Esophagus squamous epithelium (tissue), 5 donors: Measurements from ENCODE around the gene OR8B4. TPM values are rescaled to one million over a fixed set of nuclear protein-coding genes. Genes with fewer than 3 reads are reported as not detected.
"Not testable (repeated sequence)": the region's sequence is repeated elsewhere in the genome, so short reads cannot be mapped to it uniquely, and the experiment has no call there.

Experiments
- DNase-seq: peaks from one replicate; lab custom pipeline; 2025; lab: John Stamatoyannopoulos, UW
- H3K27ac ChIP-seq, 4 donors: fragments of 200-600 bp; sonication (generic); one replicate each; pipeline ENCODE4 v1.5.1; 2016 to 2019; ENCODE audit warnings: mild to moderate bottlenecking in 1 of 4
- H3K27me3 ChIP-seq, 4 donors: fragments of 200-600 bp; sonication (generic); 1 replicate in 3 of 4; 2 replicates in 1 of 4; pipeline versions ENCODE4 v1.5.1 to v1.6.0; 2017 to 2021; ENCODE audit warnings: antibody characterized with exemption in 1 of 4
- H3K36me3 ChIP-seq, 3 donors: fragments of 200-600 bp; sonication (generic); one replicate each; pipeline ENCODE4 v1.5.1; 2016 to 2019
- H3K4me1 ChIP-seq, 3 donors: fragments of 200-600 bp; sonication (generic); one replicate each; pipeline ENCODE4 v1.5.1; 2017 to 2019
- H3K4me3 ChIP-seq, 4 donors: fragments of 200-600 bp; sonication (generic); 1 replicate in 3 of 4; 2 replicates in 1 of 4; pipeline ENCODE4 v1.5.1; 2016 to 2019; ENCODE audit warnings: mild to moderate bottlenecking in 2 of 4, moderate library complexity in 1 of 4
- H3K9me3 ChIP-seq, 3 donors: fragments of 200-600 bp; sonication (generic); one replicate each; pipeline ENCODE4 v1.5.1; 2016 to 2019
- POLR2A ChIP-seq, 4 donors: fragments of 450-650 bp; IDR thresholded peaks; one replicate each; pipeline ENCODE4 v1.6.1; 2017; ENCODE audit warnings: antibody characterized with exemption in 4 of 4, mild to moderate bottlenecking in 4 of 4, moderate library complexity in 3 of 4
- WGBS, 2 donors: methylation state at CpG; one replicate each; pipeline ENCODE4 v1.1.5; 2018; 5-methylcytosine and 5-hydroxymethylcytosine counted together
- intact Hi-C: fragments of 100-400 bp; cut with DNase I; formaldehyde crosslinking; loops from one replicate; pipeline ENCODE4 v1.15.0; 2022
- total RNA-seq, 4 donors: library from RNA; depleted of rRNA; stranded (reverse); fragments of >200 nt; gene quantifications; one replicate each; pipeline ENCODE4 v1.1.0, GENCODE V29; 2016
- TF ChIP-seq, protein P1 (sequence below), 6 experiments: fragments of 450-650 bp in 4 of 6; fragments of 200-600 bp in 2 of 6; sonication (generic) in 2 of 6; IDR thresholded peaks; one replicate each; pipeline ENCODE4 v1.5.1; 2016 to 2019; ENCODE audit warnings: antibody characterized with exemption in 6 of 6, mild to moderate bottlenecking in 4 of 6, moderate library complexity in 4 of 6
- donor health status: DM: yes; HTN: yes; CAD: no.

The OR8B4 gene
- total RNA-seq, 4 donors from 2014 or later, result not detected

DNA sequence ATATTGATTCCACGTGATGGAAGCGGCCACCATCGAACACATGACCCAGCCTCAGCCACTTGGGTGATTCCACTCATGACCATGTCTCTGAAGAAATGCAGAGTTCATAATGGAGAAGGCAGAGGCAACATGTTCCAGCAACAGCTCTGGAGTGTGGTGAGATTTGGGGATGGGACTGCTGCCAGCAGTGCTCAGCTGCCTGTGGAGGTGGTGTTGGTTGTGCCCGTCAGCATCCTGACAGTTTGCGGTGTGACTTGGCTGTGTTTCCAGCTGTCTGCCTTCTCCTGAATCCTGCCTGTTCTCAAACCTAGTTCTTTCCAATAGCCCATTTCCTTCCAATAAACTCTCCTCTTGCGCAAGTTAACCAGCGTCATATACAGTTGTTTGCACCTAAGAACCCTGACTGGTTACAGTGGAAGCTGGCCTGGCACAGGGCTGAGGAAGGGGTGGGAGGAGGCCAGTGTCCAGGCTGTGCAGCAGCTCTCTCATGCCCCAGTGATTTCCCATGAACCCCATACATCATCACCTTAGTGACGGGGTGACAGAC lies 42.8 kb upstream of the OR8B4 start:
- H3K4me3 ChIP-seq, result no peak overlapping the region
- intact Hi-C loops, result no loop called here
- H3K27ac ChIP-seq, result no peak overlapping the region
- no peaks in the 10 kb centered on the region for H3K27me3 ChIP-seq
- no peaks in the 10 kb centered on the region for H3K36me3 ChIP-seq
- H3K4me1 ChIP-seq, result no peaks in the 10 kb centered on the region
- 62 to 67% methylated on average over 6 to 8 of the region's 8 CpGs for WGBS, 2 donors
- no peak for TF ChIP-seq POLR2A (IDR thresholded peaks at IDR 0.05)
- TF ChIP-seq, protein P1, sequence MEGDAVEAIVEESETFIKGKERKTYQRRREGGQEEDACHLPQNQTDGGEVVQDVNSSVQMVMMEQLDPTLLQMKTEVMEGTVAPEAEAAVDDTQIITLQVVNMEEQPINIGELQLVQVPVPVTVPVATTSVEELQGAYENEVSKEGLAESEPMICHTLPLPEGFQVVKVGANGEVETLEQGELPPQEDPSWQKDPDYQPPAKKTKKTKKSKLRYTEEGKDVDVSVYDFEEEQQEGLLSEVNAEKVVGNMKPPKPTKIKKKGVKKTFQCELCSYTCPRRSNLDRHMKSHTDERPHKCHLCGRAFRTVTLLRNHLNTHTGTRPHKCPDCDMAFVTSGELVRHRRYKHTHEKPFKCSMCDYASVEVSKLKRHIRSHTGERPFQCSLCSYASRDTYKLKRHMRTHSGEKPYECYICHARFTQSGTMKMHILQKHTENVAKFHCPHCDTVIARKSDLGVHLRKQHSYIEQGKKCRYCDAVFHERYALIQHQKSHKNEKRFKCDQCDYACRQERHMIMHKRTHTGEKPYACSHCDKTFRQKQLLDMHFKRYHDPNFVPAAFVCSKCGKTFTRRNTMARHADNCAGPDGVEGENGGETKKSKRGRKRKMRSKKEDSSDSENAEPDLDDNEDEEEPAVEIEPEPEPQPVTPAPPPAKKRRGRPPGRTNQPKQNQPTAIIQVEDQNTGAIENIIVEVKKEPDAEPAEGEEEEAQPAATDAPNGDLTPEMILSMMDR (IDR thresholded peaks at IDR 0.05), result no peak
- no peaks in the 10 kb centered on the region for H3K9me3 ChIP-seq
- no peak for DNase-seq

DNA sequence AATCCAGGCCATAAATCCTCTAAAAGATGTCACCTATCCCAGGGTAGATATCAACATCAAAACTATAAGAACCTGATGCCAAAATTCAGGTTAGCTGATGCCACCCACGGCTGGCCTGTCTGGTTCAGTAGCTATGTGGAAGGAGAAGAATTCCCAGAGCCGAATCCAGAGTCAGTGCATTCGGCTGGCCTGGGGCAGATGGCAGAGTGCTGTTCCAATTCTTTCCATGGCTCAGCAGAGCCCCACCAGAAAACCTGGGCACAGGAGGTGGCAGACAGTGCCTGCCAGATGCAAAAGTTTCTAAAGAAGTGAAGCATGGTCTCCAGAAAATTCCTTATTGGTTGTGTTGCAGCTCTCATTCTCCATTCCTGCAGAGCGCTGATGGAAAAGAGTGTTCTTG lies 40.7 kb upstream of the OR8B4 start:
- no peak for TF ChIP-seq POLR2A (IDR thresholded peaks at IDR 0.05)
- TF ChIP-seq, protein P1 (IDR thresholded peaks at IDR 0.05), result no peak
- Histone ChIP-seq H3K4me3 (no peak overlapping the region), H3K4me1 (no peaks in the 10 kb centered on the region), H3K36me3 (no peaks in the 10 kb centered on the region), H3K27me3 (no peaks in the 10 kb centered on the region), H3K9me3 (no peaks in the 10 kb centered on the region), H3K27ac (no peak overlapping the region)
- DNase-seq, result no peak
- WGBS, 2 donors, result 62 to 71% methylated on average over 4 of the region's 4 CpGs
- intact Hi-C loops, result no loop called here

DNA sequence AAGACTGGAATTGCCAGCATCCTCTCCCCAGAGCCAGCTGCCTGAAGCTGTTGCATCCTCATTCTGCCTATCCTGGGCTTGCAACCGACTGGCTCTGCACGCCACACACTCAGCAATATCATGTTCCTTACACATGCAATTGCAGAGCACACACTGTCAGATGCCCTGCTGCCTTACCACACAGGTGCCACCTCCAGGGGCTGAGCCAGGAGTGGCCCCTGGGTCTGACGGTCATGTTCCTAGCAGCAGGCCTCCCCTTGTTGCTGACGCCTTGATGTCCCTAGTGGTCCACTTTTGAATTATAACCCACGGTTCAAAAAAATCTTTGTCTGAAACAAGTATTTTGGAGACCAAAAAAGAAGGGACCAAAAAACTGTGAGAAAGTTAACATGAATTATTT lies 39.3 kb upstream of the OR8B4 start:
- TF ChIP-seq, protein P1 (IDR thresholded peaks at IDR 0.05), result no peak
- TF ChIP-seq POLR2A (IDR thresholded peaks at IDR 0.05), result no peak
- H3K9me3 ChIP-seq, result no peaks in the 10 kb centered on the region
- no peaks in the 10 kb centered on the region for H3K4me1 ChIP-seq
- no peak overlapping the region for H3K4me3 ChIP-seq
- H3K27ac ChIP-seq, result no peak overlapping the region
- intact Hi-C loops, result no loop called here
- DNase-seq, result no peak
- WGBS, 2 donors, result 59 to 72% methylated on average over 5 of the region's 5 CpGs
- no peaks in the 10 kb centered on the region for H3K27me3 ChIP-seq
- no peaks in the 10 kb centered on the region for H3K36me3 ChIP-seq

DNA sequence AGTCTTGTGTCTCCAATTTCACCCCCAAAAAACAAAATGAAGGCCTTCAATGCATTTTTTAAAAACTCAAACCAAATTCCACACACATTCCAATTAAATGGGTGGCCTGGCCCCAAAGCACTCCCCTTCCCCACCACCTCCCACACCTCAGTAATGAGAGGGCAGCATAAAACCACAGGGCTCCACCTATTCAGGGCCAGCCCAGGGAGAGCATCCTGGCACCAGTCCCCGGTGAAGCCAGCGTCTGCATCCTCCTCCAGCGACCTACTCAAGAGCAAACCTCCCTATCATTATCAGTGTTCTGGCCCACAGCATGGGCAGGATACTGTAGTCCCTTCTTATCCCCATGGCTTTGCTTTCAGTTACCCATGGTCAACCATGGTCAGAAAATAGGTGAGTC lies 38.7 kb upstream of the OR8B4 start:
- intact Hi-C loops, result no loop called here
- WGBS, 2 donors, result 57 to 69% methylated on average over 3 of the region's 3 CpGs

DNA sequence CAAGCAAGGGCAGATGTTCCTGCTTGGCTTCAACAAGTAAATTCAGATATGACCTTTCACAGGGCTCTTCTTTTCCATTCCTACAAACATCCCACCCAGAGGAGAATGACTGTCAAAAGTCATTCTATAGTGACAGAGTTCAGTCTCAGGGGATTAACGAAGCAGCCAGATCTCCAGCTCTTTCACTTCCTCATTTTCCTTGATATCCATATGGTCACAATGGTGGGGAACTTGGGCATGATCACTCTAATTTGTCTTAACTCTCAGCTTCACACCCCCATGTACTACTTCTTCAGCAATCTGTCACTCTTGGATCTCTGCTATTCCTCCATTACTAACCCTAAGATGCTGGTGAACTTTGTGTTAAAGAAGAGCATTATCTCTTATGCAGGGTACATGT lies 35.8 kb upstream of the OR8B4 start:
- Histone ChIP-seq H3K27ac (no peak overlapping the region), H3K36me3 (no peaks in the 10 kb centered on the region), H3K4me3 (no peak overlapping the region), H3K27me3 (no peaks in the 10 kb centered on the region), H3K9me3 (no peaks in the 10 kb centered on the region), H3K4me1 (no peaks in the 10 kb centered on the region)
- intact Hi-C loops, result no loop called here
- DNase-seq, result no peak
- TF ChIP-seq, protein P1 (IDR thresholded peaks at IDR 0.05), result no peak
- no peak for TF ChIP-seq POLR2A (IDR thresholded peaks at IDR 0.05)
- WGBS, 2 donors, result 41 to 64% methylated on average over 1 of the region's 1 CpG

More for the DNA sequence above, 38.7 kb upstream of the OR8B4 start:
- no peak overlapping the region for H3K27ac ChIP-seq
- no peaks in the 10 kb centered on the region for H3K4me1 ChIP-seq
- H3K36me3 ChIP-seq, result no peaks in the 10 kb centered on the region
- no peak overlapping the region for H3K4me3 ChIP-seq
- H3K27me3 ChIP-seq, result no peaks in the 10 kb centered on the region
- TF ChIP-seq, protein P1 (IDR thresholded peaks at IDR 0.05), result no peak
- TF ChIP-seq POLR2A (IDR thresholded peaks at IDR 0.05), result no peak
- H3K9me3 ChIP-seq, result no peaks in the 10 kb centered on the region
- no peak for DNase-seq

DNA sequence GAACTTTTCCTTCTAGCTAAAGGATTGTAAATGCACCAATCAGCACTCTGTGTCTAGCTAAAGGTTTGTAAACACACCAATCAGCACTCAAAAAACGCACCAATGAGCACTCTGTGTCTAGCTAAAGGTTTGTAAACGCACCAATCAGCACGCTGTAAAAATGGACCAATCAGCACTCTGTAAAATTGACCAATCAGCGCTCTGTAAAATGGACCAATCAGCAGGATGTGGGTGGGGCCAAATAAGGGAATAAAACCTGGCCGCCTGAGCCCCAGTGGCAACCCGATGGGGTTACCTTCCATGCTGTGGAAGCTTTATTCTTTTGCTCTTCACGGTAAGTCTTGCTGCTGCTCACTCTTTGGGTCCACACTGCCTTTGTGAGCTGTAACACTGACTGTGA lies 34.7 kb upstream of the OR8B4 start:
- H3K27ac ChIP-seq, intact Hi-C loops, H3K9me3 ChIP-seq, H3K36me3 ChIP-seq, DNase-seq, H3K27me3 ChIP-seq, H3K4me3 ChIP-seq, H3K4me1 ChIP-seq: not testable (repeated sequence)
- 79 to 87% methylated on average over 7 of the region's 7 CpGs for WGBS, 2 donors
